Measurements from ENCODE around the gene PCF11.

DNA sequence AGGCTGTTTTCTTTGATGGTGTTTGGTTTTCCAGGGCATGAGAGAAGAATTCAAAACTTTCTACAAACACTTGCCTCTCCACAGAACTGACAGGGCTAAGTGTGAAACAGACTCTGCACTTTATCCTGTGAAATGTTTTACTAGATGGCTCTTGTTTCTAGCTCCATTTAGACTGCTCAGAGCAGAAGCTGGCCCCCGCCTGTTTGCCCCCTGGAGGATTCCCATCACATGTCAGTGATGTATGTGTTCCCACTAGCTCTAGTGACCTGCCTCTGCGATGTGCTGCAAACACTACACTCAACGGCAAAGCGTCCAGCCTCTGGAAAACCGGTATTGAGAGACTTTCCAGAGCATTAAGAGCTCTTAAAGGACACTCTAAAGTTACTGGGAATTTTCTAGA is 41.4 kb upstream of the PCF11 start:
- TF ChIP-seq CTCF (IDR thresholded peaks at IDR 0.05; ENCODE audit: poor library complexity, severe bottlenecking) (no peak), MXI1 (conservative IDR thresholded peaks at IDR 0.05; ENCODE audit: poor library complexity, severe bottlenecking) (no peak)
